HG03196 (cell line): ENCODE measurements around the gene ECHDC1.

Experiments
- ATAC-seq: cut with Tn5 transposase; IDR thresholded peaks from one replicate; pipeline ENCODE4 v1.9.1; 2021; ENCODE audit not compliant: unreplicated experiment

ECHDC1 gene

GRCh38 chr6:127290391-127291265 is 52.8 kb downstream of the ECHDC1 start:
- ATAC-seq = peak; percentile 39

- no peak for ATAC-seq
Observed at GRCh38 chr6:127289934-127290333, 53.5 kb downstream of the ECHDC1 start.

- no peak for ATAC-seq
Observed at GRCh38 chr6:127288705-127289104, 54.7 kb downstream of the ECHDC1 start.

GRCh38 chr6:127282184-127282583 is 61.2 kb downstream of the ECHDC1 start:
- ATAC-seq = no peak

- ATAC-seq = no peak
Observed at GRCh38 chr6:127279815-127280214, 63.6 kb downstream of the ECHDC1 start.

GRCh38 chr6:127277878-127278843 is 65.2 kb downstream of the ECHDC1 start:
- ATAC-seq = no peak

- no peak for ATAC-seq
Observed at GRCh38 chr6:127276331-127276730, 67.1 kb downstream of the ECHDC1 start.

- ATAC-seq = no peak
Observed at GRCh38 chr6:127273499-127273898, 69.9 kb downstream of the ECHDC1 start.

- ATAC-seq = no peak
Observed at GRCh38 chr6:127272576-127272975, 70.8 kb downstream of the ECHDC1 start.

- peak; percentile 3 for ATAC-seq
Observed at GRCh38 chr6:127267646-127268625, 75.5 kb downstream of the ECHDC1 start.

GRCh38 chr6:127266892-127267645 is 76.3 kb downstream of the ECHDC1 start:
- peak; percentile 77 for ATAC-seq

- peak; percentile 83 for ATAC-seq
Observed at GRCh38 chr6:127266178-127266891, 77.1 kb downstream of the ECHDC1 start, which contains the start of gene RNF146. TSS of gene RNF146 (plus strand) at chr6:127266864. CDS start at chr6:127280339, 13,475 bp downstream.

- ATAC-seq = no peak
Observed at GRCh38 chr6:127263481-127263880, 79.9 kb downstream of the ECHDC1 start.

GRCh38 chr6:127262896-127263295 is 80.5 kb downstream of the ECHDC1 start:
- no peak for ATAC-seq

- ATAC-seq = no peak
Observed at GRCh38 chr6:127255286-127255685, 88.1 kb downstream of the ECHDC1 start.

- ATAC-seq = no peak
Observed at GRCh38 chr6:127249621-127250020, 93.8 kb downstream of the ECHDC1 start.

- ATAC-seq = no peak
Observed at GRCh38 chr6:127247114-127248096, 96.0 kb downstream of the ECHDC1 start.

- no peak for ATAC-seq
Observed at GRCh38 chr6:127243501-127243900, 99.9 kb downstream of the ECHDC1 start.
